Lower lobe of right lung (tissue), 2 donors: ENCODE measurements around the gene CCL13. TPM values are rescaled to one million over a fixed set of nuclear protein-coding genes. Genes with fewer than 3 reads are reported as not detected.
A peak's percentile ranks its signal among the peaks of the same experiment; 100 is the strongest.

Experiments used
- ATAC-seq, 2 donors: fragments of 200-7000 bp; cut with Tn5 transposase; one replicate each; pipeline ENCODE4 v1.9.1; 2020 to 2022; ENCODE audit warnings: mild to moderate bottlenecking in 2 of 2, moderate library complexity in 2 of 2
- DNase-seq: peaks from one replicate; pipeline ENCODE4 v3.0.0-alpha.2; 2020
- H3K27ac ChIP-seq: fragments of 200-600 bp; one replicate; pipeline ENCODE4 v1.8.0; 2022
- H3K27me3 ChIP-seq: fragments of 200-600 bp; one replicate; pipeline ENCODE4 v1.8.0; 2022; ENCODE audit warnings: low read depth
- H3K36me3 ChIP-seq: fragments of 200-600 bp; one replicate; pipeline ENCODE4 v1.8.0; 2022; ENCODE audit warnings: mild to moderate bottlenecking
- H3K4me1 ChIP-seq: fragments of 200-600 bp; one replicate; pipeline ENCODE4 v1.8.0; 2022
- H3K4me3 ChIP-seq: fragments of 200-600 bp; one replicate; pipeline ENCODE4 v1.8.0; 2022; ENCODE audit warnings: mild to moderate bottlenecking
- H3K9me3 ChIP-seq: fragments of 200-600 bp; one replicate; pipeline ENCODE4 v1.8.0; 2022
- CTCF ChIP-seq: fragments of 200-600 bp; IDR thresholded peaks from one replicate; pipeline ENCODE4 v1.8.0; 2022; ENCODE audit warnings: antibody characterized with exemption, mild to moderate bottlenecking
- intact Hi-C: fragments of 100-400 bp; cut with DNase I; formaldehyde crosslinking; loops from one replicate; pipeline ENCODE4 v1.11.0; 2022
- total RNA-seq: library from RNA; stranded (reverse); fragmentation: NEBNext Ultra II Directional; extraction: Animal tissue kit (Norgen Biotek cat#: 25700); gene quantifications from one replicate; pipeline ENCODE4 v1.2.1, GENCODE V29; 2021
- donor health status: DM: no; HTN: yes; CAD: no; lungs with severe emphysema.

The CCL13 gene
- total RNA-seq, 1 donor from 2014 or later: 14.6 TPM

- no peak for TF ChIP-seq CTCF
- Histone ChIP-seq H3K27ac (no peak overlapping the region), H3K9me3 (no peaks in the 10 kb centered on the region), H3K4me1 (peaks cover 11% of the 10 kb centered on the region), H3K27me3 (peaks cover 15% of the 10 kb centered on the region), H3K4me3 (no peak overlapping the region), H3K36me3 (no peaks in the 10 kb centered on the region)
- DNase-seq: no peak
- ATAC-seq: no peak
- intact Hi-C loops: loop anchor here (5.0 kb wide), 1 partner anchor 163 kb away; no protein-coding TSS in a partner anchor
These were observed 4.5 kb downstream of the CCL13 start for GRCh38 chr17:34360601-34361270.

- Histone ChIP-seq H3K27me3 (peaks cover 15% of the 10 kb centered on the region), H3K4me1 (peaks cover 4% of the 10 kb centered on the region), H3K27ac (no peak overlapping the region), H3K4me3 (no peak overlapping the region), H3K9me3 (no peaks in the 10 kb centered on the region), H3K36me3 (no peaks in the 10 kb centered on the region)
- peak; percentile 96 for TF ChIP-seq CTCF
- DNase-seq (peak; percentile 93), ATAC-seq (peak; percentile 93 to 94)
- intact Hi-C loops: loop anchor here (5.0 kb wide), 1 partner anchor 164 kb away; no protein-coding TSS in a partner anchor
These were observed 5.3 kb downstream of the CCL13 start for GRCh38 chr17:34361478-34362061.

GRCh38 chr17:34363183-34363661, 6.9 kb downstream of the CCL13 start, which contains the start of gene CCL1:
CCL1 (minus strand) TSS chr17:34363233; CDS start chr17:34363161, 72 bp downstream.
- no peak for DNase-seq
- ATAC-seq: no peak
- H3K36me3 ChIP-seq: no peaks in the 10 kb centered on the region
- TF ChIP-seq CTCF: no peak
- peaks cover 15% of the 10 kb centered on the region for H3K27me3 ChIP-seq
- no peak within 1 kb of the TSS for H3K27ac ChIP-seq
- peaks cover 4% of the 10 kb centered on the region for H3K4me1 ChIP-seq
- H3K9me3 ChIP-seq: no peaks in the 10 kb centered on the region
- intact Hi-C loops: loop anchor here (5.0 kb wide), 1 partner anchor 166 kb away; no protein-coding TSS in a partner anchor
- no peak within 1 kb of the TSS for H3K4me3 ChIP-seq

GRCh38 chr17:34364751-34365150, 8.5 kb downstream of the CCL13 start:
- ATAC-seq: no peak
- no peak overlapping the region for H3K4me3 ChIP-seq
- TF ChIP-seq CTCF: no peak
- intact Hi-C loops: loop anchor here (5.0 kb wide), 1 partner anchor 167 kb away; no protein-coding TSS in a partner anchor
- no peak for DNase-seq
- H3K27ac ChIP-seq: no peak overlapping the region
- no peaks in the 10 kb centered on the region for H3K9me3 ChIP-seq
- no peaks in the 10 kb centered on the region for H3K36me3 ChIP-seq
- peaks cover 13% of the 10 kb centered on the region for H3K4me1 ChIP-seq
- peaks cover 15% of the 10 kb centered on the region for H3K27me3 ChIP-seq

GRCh38 chr17:34365340-34365739, 9.1 kb downstream of the CCL13 start:
- H3K4me1 ChIP-seq: peaks cover 13% of the 10 kb centered on the region
- no peak overlapping the region for H3K27ac ChIP-seq
- H3K9me3 ChIP-seq: no peaks in the 10 kb centered on the region
- peaks cover 15% of the 10 kb centered on the region for H3K27me3 ChIP-seq
- TF ChIP-seq CTCF: no peak
- no peak for DNase-seq
- no peak for ATAC-seq
- H3K36me3 ChIP-seq: no peaks in the 10 kb centered on the region
- H3K4me3 ChIP-seq: no peak overlapping the region
- intact Hi-C loops: no loop called here
